ENCODE data around the gene FOXC2. TPM values are rescaled to one million over a fixed set of nuclear protein-coding genes. Genes with fewer than 3 reads are reported as not detected.

FOXC2 gene
- 2.8 TPM for total RNA-seq

DNA sequence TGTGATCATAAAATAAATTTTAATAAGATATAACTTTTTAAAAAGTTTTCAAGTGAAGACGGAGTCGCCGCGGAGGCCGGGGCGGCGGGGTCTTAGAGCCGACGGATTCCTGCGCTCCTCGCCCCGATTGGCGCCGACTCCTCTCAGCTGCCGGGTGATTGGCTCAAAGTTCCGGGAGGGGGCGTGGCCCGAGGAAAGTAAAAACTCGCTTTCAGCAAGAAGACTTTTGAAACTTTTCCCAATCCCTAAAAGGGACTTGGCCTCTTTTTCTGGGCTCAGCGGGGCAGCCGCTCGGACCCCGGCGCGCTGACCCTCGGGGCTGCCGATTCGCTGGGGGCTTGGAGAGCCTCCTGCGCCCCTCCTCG is at the start of gene FOXC2:
Gene FOXC2, plus strand, starts transcription at position 229 of the 365 bp plus-strand sequence. CDS start 507 bp downstream, outside the sequence.

GRCh38 chr16:86554917-86555703 is 11.5 kb upstream of the FOXC2 start, which contains the start of gene MTHFSD:
MTHFSD (minus strand) TSS chr16:86555235; CDS start chr16:86555184, 51 bp downstream.

DNA sequence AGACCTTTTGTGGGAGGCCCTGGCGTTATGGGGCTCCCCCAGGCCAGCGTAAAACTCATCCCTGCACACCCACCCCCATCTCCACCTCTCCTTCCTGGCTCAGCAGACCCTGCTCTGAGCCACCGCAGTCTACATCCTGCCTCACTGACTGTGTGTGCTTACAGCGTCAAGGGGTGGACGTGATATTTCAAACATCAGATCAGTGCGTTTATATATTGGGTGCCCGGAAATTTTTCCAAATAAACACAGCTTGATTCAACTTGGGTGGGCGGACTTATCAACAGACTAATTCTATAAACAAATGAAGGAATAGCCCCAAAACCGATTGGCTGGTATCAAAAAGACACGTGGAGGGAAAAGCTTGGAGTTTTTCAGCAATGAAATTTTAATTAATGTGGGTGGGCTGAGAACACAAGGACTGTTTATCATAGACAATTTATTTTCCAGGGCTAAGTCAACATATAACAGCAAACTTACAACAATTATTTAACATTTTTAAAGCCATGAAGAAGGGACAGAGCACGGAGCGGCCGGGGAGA is 11.5 kb downstream of the FOXC2 start, which contains the start of gene FOXL1:
Gene FOXL1, plus strand, starts transcription at position 489 of the 539 bp plus-strand sequence. CDS start 175 bp downstream, outside the sequence.

Other genes with a start within 250 kb of the FOXC2 start
- 0.77 TPM for gene FOXF1, start 56.3 kb upstream of the FOXC2 start, total RNA-seq
- 39.4 TPM for gene MTHFSD, start 11.6 kb upstream of the FOXC2 start, total RNA-seq
- 2.5 TPM for gene FOXL1, start 11.7 kb downstream of the FOXC2 start, total RNA-seq

Measured in camera-type eye (tissue), 1 donor.